OCI-LY1 (cell line): ENCODE data around the gene EIF5A.
A peak's percentile ranks its signal among the peaks of the same experiment; 100 is the strongest.

Experiments used
- H2AFZ ChIP-seq: fragments of 200-600 bp; sonication (generic), shearing (Covaris generic); 2 replicates; pipeline ENCODE4 v1.6.0; 2014; ENCODE audit warnings: antibody characterized with exemption, mild to moderate bottlenecking, low read length
- H3F3A ChIP-seq: fragments of 200-600 bp; sonication (generic), shearing (Covaris generic); 2 replicates; pipeline ENCODE4 v1.6.0; 2014; ENCODE audit warnings: mild to moderate bottlenecking, antibody characterized with exemption, low read length, moderate library complexity; ENCODE audit not compliant: insufficient read depth
- H3K27ac ChIP-seq: fragments of 200-600 bp; sonication (generic); 2 replicates; pipeline ENCODE4 v1.5.1; 2014; ENCODE audit warnings: low read length, mixed run types, mild to moderate bottlenecking, low read depth; ENCODE audit not compliant: poor library complexity, severe bottlenecking
- H3K27me3 ChIP-seq: fragments of 200-600 bp; sonication (generic); 2 replicates; pipeline ENCODE4 v1.6.0; 2014; ENCODE audit warnings: antibody characterized with exemption, mild to moderate bottlenecking, low read length, moderate library complexity; ENCODE audit not compliant: insufficient read depth
- H3K36me3 ChIP-seq: fragments of 200-600 bp; sonication (generic); 2 replicates; pipeline ENCODE4 v1.6.1; 2014; ENCODE audit warnings: mild to moderate bottlenecking, antibody characterized with exemption, low read length, moderate library complexity, mixed read lengths; ENCODE audit not compliant: insufficient read depth
- H3K4me1 ChIP-seq: fragments of 200-600 bp; sonication (generic); 2 replicates; pipeline ENCODE4 v1.5.1; 2014; ENCODE audit warnings: mild to moderate bottlenecking, low read length, moderate library complexity; ENCODE audit not compliant: insufficient read depth, severe bottlenecking
- H3K4me2 ChIP-seq: fragments of 200-600 bp; sonication (generic), shearing (Covaris generic); 2 replicates; pipeline ENCODE4 v1.6.1; 2014; ENCODE audit warnings: low read length
- H3K4me3 ChIP-seq: fragments of 200-600 bp; sonication (generic); 2 replicates; pipeline ENCODE4 v1.5.1; 2014; ENCODE audit warnings: low read length, low read depth, mild to moderate bottlenecking, mixed read lengths; ENCODE audit not compliant: poor library complexity, severe bottlenecking
- H3K79me2 ChIP-seq: fragments of 200-600 bp; shearing (Covaris generic); 2 replicates; pipeline ENCODE4 v1.6.1; 2016; ENCODE audit warnings: mixed run types, low read length, mixed read lengths; ENCODE audit not compliant: insufficient read depth
- H3K9ac ChIP-seq: fragments of 200-600 bp; sonication (generic), shearing (Covaris generic); 2 replicates; pipeline ENCODE4 v1.6.1; 2014; ENCODE audit warnings: mild to moderate bottlenecking, low read length, mixed read lengths
- H3K9me2 ChIP-seq: fragments of 200-600 bp; sonication (generic), shearing (Covaris generic); 2 replicates; pipeline ENCODE4 v1.6.1; 2014; ENCODE audit warnings: low read depth, mild to moderate bottlenecking, low read length, mixed read lengths
- H3K9me3 ChIP-seq: fragments of 200-600 bp; shearing (Covaris generic); 2 replicates; pipeline ENCODE4 v1.6.1; 2014; ENCODE audit warnings: low read length, mixed read lengths
- H4K20me1 ChIP-seq: fragments of 200-600 bp; sonication (generic), shearing (Covaris generic); 2 replicates; pipeline ENCODE4 v1.6.0; 2016; ENCODE audit warnings: mild to moderate bottlenecking, low read length; ENCODE audit not compliant: insufficient read depth
- CTCF ChIP-seq: fragments of 200-600 bp; sonication (generic), shearing (Covaris generic); IDR thresholded peaks from 2 replicates; pipeline ENCODE4 v1.5.1; 2017; ENCODE audit warnings: mild to moderate bottlenecking, antibody characterized with exemption, low read length, moderate library complexity, mixed read lengths
- EZH2 ChIP-seq: fragments of 200-600 bp; sonication (generic), shearing (Covaris generic); IDR thresholded peaks from 2 replicates; pipeline ENCODE4 v1.8.0; 2017; ENCODE audit warnings: borderline replicate concordance, mixed run types, mild to moderate bottlenecking, antibody characterized with exemption, low read length, moderate library complexity, mixed read lengths

The EIF5A gene

GRCh38 chr17:7281074-7281952, 26.1 kb upstream of the EIF5A start, which contains the start of gene SLC2A4:
SLC2A4 (plus strand) TSS chr17:7281718; CDS start chr17:7281935, 217 bp downstream.
- Histone ChIP-seq H2AFZ (no peak within 1 kb of the TSS), H3K9me3 (no peaks in the 10 kb centered on the region), H3K4me3 (peak within 1 kb of the TSS; percentile 53), H3K4me2 (peak within 1 kb of the TSS; percentile 80), H3F3A (no peaks in the 10 kb centered on the region), H3K79me2 (no peaks in the 10 kb centered on the region), H3K36me3 (no peaks in the 10 kb centered on the region), H3K9me2 (no peaks in the 10 kb centered on the region), H4K20me1 (no peaks in the 10 kb centered on the region), H3K27me3 (0 out of 2 replicates have a peak, but pooled peaks cover 7% of the 10 kb centered on the region), H3K27ac (no peak within 1 kb of the TSS), H3K9ac (peak within 1 kb of the TSS; percentile 28; the same call in 1 of the 2 replicates), H3K4me1 (peaks cover 15% of the 10 kb centered on the region)
- TF ChIP-seq CTCF, result no peak
- TF ChIP-seq EZH2, result no peak

GRCh38 chr17:7281953-7282751, 25.3 kb upstream of the EIF5A start:
- Histone ChIP-seq H3K9me2 (no peaks in the 10 kb centered on the region), H4K20me1 (no peaks in the 10 kb centered on the region), H3K9ac (no peak overlapping the region), H3K79me2 (no peaks in the 10 kb centered on the region), H3K9me3 (no peaks in the 10 kb centered on the region), H3K27ac (no peak overlapping the region), H3K4me3 (peak overlapping the region; percentile 53), H2AFZ (no peak overlapping the region), H3K4me2 (peak overlapping the region; percentile 80), H3K4me1 (peaks cover 15% of the 10 kb centered on the region), H3K27me3 (0 out of 2 replicates have a peak, but pooled peaks cover 7% of the 10 kb centered on the region), H3K36me3 (no peaks in the 10 kb centered on the region), H3F3A (no peaks in the 10 kb centered on the region)
- TF ChIP-seq CTCF, result no peak
- no peak for TF ChIP-seq EZH2

GRCh38 chr17:7282752-7283321, 24.6 kb upstream of the EIF5A start:
- H3K36me3 ChIP-seq, result no peaks in the 10 kb centered on the region
- no peak overlapping the region for H3K9ac ChIP-seq
- no peak overlapping the region for H3K4me2 ChIP-seq
- H3K9me2 ChIP-seq, result no peaks in the 10 kb centered on the region
- no peaks in the 10 kb centered on the region for H3K79me2 ChIP-seq
- H3K4me3 ChIP-seq, result no peak overlapping the region
- H3K4me1 ChIP-seq, result peaks cover 15% of the 10 kb centered on the region
- H4K20me1 ChIP-seq, result no peaks in the 10 kb centered on the region
- no peak overlapping the region for H2AFZ ChIP-seq
- no peak for TF ChIP-seq CTCF
- no peak for TF ChIP-seq EZH2
- H3F3A ChIP-seq, result no peaks in the 10 kb centered on the region
- 0 out of 2 replicates have a peak, but pooled peaks cover 7% of the 10 kb centered on the region for H3K27me3 ChIP-seq
- H3K27ac ChIP-seq, result no peak overlapping the region
- H3K9me3 ChIP-seq, result no peaks in the 10 kb centered on the region
